ENCODE results near the gene SOCS4.
A peak's percentile ranks its signal among the peaks of the same experiment; 100 is the strongest.
"Not testable (repeated sequence)": the region's sequence is repeated elsewhere in the genome, so short reads cannot be mapped to it uniquely, and the experiment has no call there.

Gene SOCS4

GRCh38 chr14:55026793-55027561, at the start of gene SOCS4, which contains the start of gene WDHD1:
Gene SOCS4, plus strand, starts transcription at chr14:55027236. Its CDS starts 15,806 bp downstream, at chr14:55043042.
Gene WDHD1, minus strand, starts transcription at chr14:55027099. Its CDS starts 312 bp downstream, at chr14:55026787.
- FAIRE-seq, result peak; percentile 84

- no peak for FAIRE-seq
These were observed 48.0 kb upstream of the SOCS4 start for GRCh38 chr14:54979039-54979438.

GRCh38 chr14:54981698-54982097, 45.3 kb upstream of the SOCS4 start:
- FAIRE-seq, result peak; percentile 95

- no peak for FAIRE-seq
These were observed 41.9 kb upstream of the SOCS4 start for GRCh38 chr14:54985156-54985555.

- no peak for FAIRE-seq
These were observed 26.7 kb upstream of the SOCS4 start for GRCh38 chr14:55000381-55000780.

GRCh38 chr14:55005071-55005470, 22.0 kb upstream of the SOCS4 start:
- no peak for FAIRE-seq

GRCh38 chr14:55015006-55015405, 12.0 kb upstream of the SOCS4 start:
- FAIRE-seq, result no peak

GRCh38 chr14:55019968-55020554, 7.0 kb upstream of the SOCS4 start:
- no peak for FAIRE-seq

GRCh38 chr14:55024365-55024764, 2.7 kb upstream of the SOCS4 start:
- FAIRE-seq, result not testable (repeated sequence)

GRCh38 chr14:55025948-55026347, 1.1 kb upstream of the SOCS4 start:
- no peak for FAIRE-seq

- FAIRE-seq, result no peak
These were observed 619 bp upstream of the SOCS4 start for GRCh38 chr14:55026441-55026792.

- peak; percentile 41 for FAIRE-seq
These were observed 1.0 kb downstream of the SOCS4 start for GRCh38 chr14:55028066-55028465.

- FAIRE-seq, result no peak
These were observed 1.4 kb downstream of the SOCS4 start for GRCh38 chr14:55028476-55028875.

- FAIRE-seq, result no peak
These were observed 4.2 kb downstream of the SOCS4 start for GRCh38 chr14:55031190-55031589.

GRCh38 chr14:55037995-55038394, 11.0 kb downstream of the SOCS4 start:
- not testable (repeated sequence) for FAIRE-seq

- no peak for FAIRE-seq
These were observed 11.7 kb downstream of the SOCS4 start for GRCh38 chr14:55038708-55039107.

- FAIRE-seq, result no peak
These were observed 16.5 kb downstream of the SOCS4 start for GRCh38 chr14:55043528-55043927.

- peak; percentile 41 for FAIRE-seq
These were observed 18.1 kb downstream of the SOCS4 start for GRCh38 chr14:55045087-55045486.

- FAIRE-seq, result no peak
These were observed 20.4 kb downstream of the SOCS4 start for GRCh38 chr14:55047301-55048053.

GRCh38 chr14:55048900-55049436, 21.9 kb downstream of the SOCS4 start:
- FAIRE-seq, result peak; percentile 33

GRCh38 chr14:55051165-55051422, 24.1 kb downstream of the SOCS4 start:
- peak; percentile 88 for FAIRE-seq

- FAIRE-seq, result no peak
These were observed 24.6 kb downstream of the SOCS4 start, which contains the start of gene MAPK1IP1L for GRCh38 chr14:55051423-55052268. Gene MAPK1IP1L, plus strand, starts transcription at chr14:55051647. Its CDS starts 10,037 bp downstream, at chr14:55061684.

Data from G401.6 (cell line).